H1 (cell line): ENCODE data around the gene LPAR2. TPM values are rescaled to one million over a fixed set of nuclear protein-coding genes. Genes with fewer than 3 reads are reported as not detected.

ENCODE experiments used
- CTCF ChIA-PET: fragments of 300-600 bp; sonication (Branson Sonifier 250); formaldehyde crosslinking; loops from one replicate; lab custom pipeline; 2021; ENCODE audit not compliant: partially characterized antibody; lab: Charles Lee
- POLR2A ChIA-PET: fragments of 300-600 bp; sonication (Branson Sonifier 250); formaldehyde crosslinking; loops from one replicate; lab custom pipeline; 2021; ENCODE audit warnings: inconsistent platforms; ENCODE audit not compliant: partially characterized antibody; lab: Charles Lee
- DNase-seq, 2 experiments: peaks; one replicate each; pipeline versions ENCODE4 v3.0.0 to v3.0.0-alpha.2; 2010 to 2022; ENCODE audit warnings: low spot score in 2 of 2, low read depth in 1 of 2, mixed read lengths in 1 of 2
- FAIRE-seq: peaks from 2 replicates; lab custom pipeline; 2011; peaks lifted over from hg19 to GRCh38; lab: Jason Lieb, UNC
- H2AFZ ChIP-seq: 2 replicates; pipeline ENCODE4 v1.8.1; 2012; ENCODE audit warnings: low read length, inconsistent platforms
- H2AK5ac ChIP-seq: 2 replicates; pipeline ENCODE4 v1.6.1; 2013; ENCODE audit warnings: low read depth, low read length
- H2BK120ac ChIP-seq: replicated peaks from 2 replicates; pipeline ENCODE3; 2013; ENCODE audit warnings: low read depth, low read length, inconsistent platforms
- H2BK12ac ChIP-seq: 2 replicates; pipeline ENCODE4 v1.6.1; 2013; ENCODE audit warnings: low read depth, low read length
- H2BK15ac ChIP-seq: 2 replicates; pipeline ENCODE4 v1.6.1; 2013; ENCODE audit warnings: low read length
- H2BK20ac ChIP-seq: 2 replicates; pipeline ENCODE4 v1.6.1; 2013; ENCODE audit warnings: low read length
- H2BK5ac ChIP-seq: 2 replicates; pipeline ENCODE4 v1.6.1; 2013; ENCODE audit warnings: low read depth, low read length
- H3K14ac ChIP-seq: 2 replicates; pipeline ENCODE4 v1.6.1; 2013; ENCODE audit warnings: inconsistent platforms; ENCODE audit not compliant: insufficient read length
- H3K18ac ChIP-seq: 2 replicates; pipeline ENCODE4 v1.6.1; 2013; ENCODE audit warnings: low read length; ENCODE audit errors: extremely low read depth
- H3K23ac ChIP-seq: 2 replicates; pipeline ENCODE4 v1.6.1; 2013; ENCODE audit warnings: inconsistent platforms; ENCODE audit not compliant: insufficient read length
- H3K23me2 ChIP-seq: 2 replicates; pipeline ENCODE4 v1.6.1; 2013; ENCODE audit warnings: low read depth, low read length
- H3K27ac ChIP-seq: 2 replicates; pipeline ENCODE4 v1.6.1; 2011; ENCODE audit warnings: low read depth, low read length, inconsistent platforms
- H3K27me3 ChIP-seq, 4 experiments: replicated peaks in 1 of 4; 1 replicate in 1 of 4; 2 replicates in 3 of 4; pipeline versions ENCODE4 v1.6.1 to v1.8.1; 2011 to 2013; ENCODE audit warnings: low read length in 3 of 4, mild to moderate bottlenecking in 3 of 4, inconsistent platforms in 2 of 4, mixed read lengths in 2 of 4, moderate library complexity in 1 of 4; ENCODE audit not compliant: control insufficient read depth in 3 of 4, insufficient read depth in 3 of 4; ENCODE audit errors: extremely low read depth in 1 of 4
- H3K36me3 ChIP-seq, 4 experiments: 2 replicates each; pipeline versions ENCODE4 v1.6.1 to v1.8.1; 2011 to 2013; ENCODE audit warnings: mild to moderate bottlenecking in 4 of 4, low read length in 3 of 4, moderate library complexity in 2 of 4, control low read depth in 1 of 4, inconsistent platforms in 1 of 4; ENCODE audit not compliant: insufficient read depth in 4 of 4, control insufficient read depth in 2 of 4
- H3K4ac ChIP-seq: replicated peaks from 2 replicates; pipeline ENCODE3; 2013; ENCODE audit warnings: low read length, low read depth, mixed read lengths, inconsistent platforms; ENCODE audit not compliant: insufficient read length
- H3K4me1 ChIP-seq, 4 experiments: replicated peaks in 1 of 4; 1 replicate in 1 of 4; 2 replicates in 3 of 4; pipeline versions ENCODE4 v1.6.1 to v1.8.1; 2011 to 2013; ENCODE audit warnings: low read length in 3 of 4, inconsistent platforms in 2 of 4, mixed read lengths in 1 of 4; ENCODE audit not compliant: insufficient read depth in 4 of 4, control insufficient read depth in 3 of 4
- H3K4me2 ChIP-seq, 2 experiments: 2 replicates each; pipeline versions ENCODE4 v1.6.1 to v1.8.1; 2011 to 2013; ENCODE audit warnings: low read depth in 2 of 2, low read length in 2 of 2, control low read depth in 1 of 2, inconsistent platforms in 1 of 2, mild to moderate bottlenecking in 1 of 2; ENCODE audit not compliant: insufficient read depth in 1 of 2
- H3K4me3 ChIP-seq, 4 experiments: fragments of 200-600, 300-600 bp in 1 of 4; sonication (generic), shearing (Covaris generic), sonication (Bioruptor Twin) in 1 of 4; 2 replicates each; pipeline versions ENCODE4 v1.5.1 to v1.8.1; 2011 to 2016; ENCODE audit warnings: low read length in 4 of 4, low read depth in 3 of 4, control low read depth in 2 of 4, inconsistent platforms in 2 of 4, mild to moderate bottlenecking in 2 of 4, mixed read lengths in 1 of 4, moderate library complexity in 1 of 4; ENCODE audit not compliant: insufficient read depth in 2 of 4; ENCODE audit errors: extremely low read depth in 1 of 4
- H3K56ac ChIP-seq: replicated peaks from 2 replicates; pipeline ENCODE3; 2013; ENCODE audit warnings: low read depth, mild to moderate bottlenecking, mixed read lengths, low read length, inconsistent platforms; ENCODE audit not compliant: insufficient read length
- H3K79me1 ChIP-seq: 2 replicates; pipeline ENCODE4 v1.6.1; 2013; ENCODE audit warnings: low read depth, low read length, control low read depth
- H3K79me2 ChIP-seq, 2 experiments: 2 replicates each; pipeline versions ENCODE4 v1.6.1 to v1.8.1; 2012 to 2013; ENCODE audit warnings: low read length in 2 of 2, mild to moderate bottlenecking in 2 of 2, inconsistent platforms in 1 of 2; ENCODE audit not compliant: insufficient read depth in 2 of 2, control insufficient read depth in 1 of 2
- H3K9ac ChIP-seq, 4 experiments: replicated peaks in 1 of 4; 1 replicate in 1 of 4; 2 replicates in 3 of 4; pipeline versions ENCODE4 v1.6.1 to v1.8.1; 2011 to 2013; ENCODE audit warnings: low read depth in 3 of 4, low read length in 3 of 4, control low read depth in 2 of 4, mild to moderate bottlenecking in 2 of 4, moderate library complexity in 2 of 4, inconsistent platforms in 1 of 4; ENCODE audit errors: extremely low read depth in 1 of 4
- H3K9me3 ChIP-seq, 2 experiments: 2 replicates each; pipeline versions ENCODE4 v1.6.1 to v1.8.1; 2012 to 2013; ENCODE audit warnings: mild to moderate bottlenecking in 2 of 2, moderate library complexity in 2 of 2, control low read depth in 1 of 2, inconsistent platforms in 1 of 2, low read depth in 1 of 2, low read length in 1 of 2, mixed read lengths in 1 of 2; ENCODE audit not compliant: insufficient read depth in 2 of 2
- H4K20me1 ChIP-seq, 2 experiments: replicated peaks in 1 of 2; 2 replicates each; pipeline versions ENCODE3 to v1.8.1; 2011 to 2013; ENCODE audit warnings: inconsistent platforms in 2 of 2, low read length in 2 of 2, mild to moderate bottlenecking in 1 of 2; ENCODE audit not compliant: insufficient read depth in 2 of 2, control insufficient read depth in 1 of 2
- H4K5ac ChIP-seq: 2 replicates; pipeline ENCODE4 v1.6.1; 2013; ENCODE audit warnings: low read length, low read depth, mixed read lengths, inconsistent platforms; ENCODE audit not compliant: insufficient read length
- H4K8ac ChIP-seq: 2 replicates; pipeline ENCODE4 v1.8.0; 2013; ENCODE audit warnings: mild to moderate bottlenecking, moderate library complexity, low read length, inconsistent platforms; ENCODE audit not compliant: insufficient read depth; ENCODE audit errors: extremely low read depth
- H4K91ac ChIP-seq: replicated peaks from 2 replicates; pipeline ENCODE3; 2013; ENCODE audit warnings: low read length, mixed read lengths, inconsistent platforms; ENCODE audit not compliant: insufficient read length
- BACH1 ChIP-seq: IDR thresholded peaks from 2 replicates; pipeline ENCODE4 v1.6.1; 2012; ENCODE audit warnings: low read length, improper control_type of control experiment
- CEBPB ChIP-seq: IDR thresholded peaks from 2 replicates; pipeline ENCODE4 v1.6.1; 2012; ENCODE audit warnings: low read depth, low read length
- EGR1 ChIP-seq: IDR thresholded peaks from 2 replicates; pipeline ENCODE4 v1.6.1; 2011; ENCODE audit warnings: low read depth, low read length, borderline replicate concordance
- EP300 ChIP-seq, 2 experiments: IDR thresholded peaks; 1 replicate in 1 of 2; 2 replicates in 1 of 2; pipeline ENCODE4 v1.6.1; 2011 to 2012; ENCODE audit warnings: low read depth in 2 of 2, low read length in 2 of 2, mild to moderate bottlenecking in 2 of 2, borderline replicate concordance in 1 of 2, inconsistent platforms in 1 of 2, moderate library complexity in 1 of 2
- PHF8 ChIP-seq: fragments of 200-600 bp; sonication (generic); conservative IDR thresholded peaks from 2 replicates; pipeline ENCODE4 v1.7.1; 2012; ENCODE audit warnings: low read depth, mild to moderate bottlenecking, inconsistent platforms, low read length, moderate library complexity
- POLR2A ChIP-seq, 2 experiments: IDR thresholded peaks; 1 replicate in 1 of 2; 2 replicates in 1 of 2; pipeline ENCODE4 v1.6.1; 2011; ENCODE audit warnings: low read depth in 2 of 2, low read length in 2 of 2, mild to moderate bottlenecking in 2 of 2; ENCODE audit errors: control extremely low read depth in 1 of 2
- SIRT6 ChIP-seq: IDR thresholded peaks from one replicate; pipeline ENCODE4 v1.7.1; 2012; ENCODE audit warnings: low read length, inconsistent platforms
- TBP ChIP-seq: IDR thresholded peaks from 2 replicates; pipeline ENCODE4 v1.6.1; 2011; ENCODE audit warnings: low read depth, low read length, improper control_type of control experiment
- TCF12 ChIP-seq: IDR thresholded peaks from 2 replicates; pipeline ENCODE4 v1.6.1; 2011; ENCODE audit warnings: low read depth, mild to moderate bottlenecking, low read length
- YY1 ChIP-seq: IDR thresholded peaks from 2 replicates; pipeline ENCODE4 v1.6.1; 2011; ENCODE audit warnings: low read depth, mild to moderate bottlenecking, low read length
- WGBS, 2 experiments: shearing (Covaris generic) in 1 of 2; methylation state at CpG; one replicate each; pipeline versions ENCODE4 v1.1.6 to v1.1.7; 2013 to 2015; ENCODE audit warnings: low lambda C conversion rate in 2 of 2, mixed read lengths in 2 of 2, inconsistent platforms in 1 of 2, low coverage in 1 of 2, missing lambda C conversion rate in 1 of 2; ENCODE audit not compliant: insufficient replicate concordance in 2 of 2, insufficient coverage in 1 of 2, insufficient read length in 1 of 2; ENCODE audit errors: extremely low coverage in 1 of 2, missing lambda C conversion rate in 1 of 2; 5-methylcytosine and 5-hydroxymethylcytosine counted together
- polyA plus RNA-seq, 7 experiments: library from polyadenylated mRNA; depleted of rRNA in 3 of 7; stranded (reverse) in 5 of 7; unstranded in 2 of 7; fragments of >200 nt in 5 of 7; fragments of 200-250 nt in 2 of 7; gene quantifications; 1 replicate in 5 of 7; 2 replicates in 1 of 7; 4 replicates in 1 of 7; pipeline versions ENCODE4 v1.2.1 to v1.2.3, GENCODE V29; 2011 to 2013; ENCODE audit warnings: missing spikeins in 2 of 7, mixed read lengths in 2 of 7
- total RNA-seq: library from RNA; stranded (reverse); fragmentation: NEBNext Ultra II Directional; extraction: Animal tissue kit (Norgen Biotek cat#: 25700); gene quantifications from 2 replicates; pipeline ENCODE4 v1.2.1, GENCODE V29; 2021
- TF ChIP-seq, protein P1 (sequence below): IDR thresholded peaks from 2 replicates; pipeline ENCODE4 v1.6.1; 2012; ENCODE audit warnings: inconsistent platforms

The LPAR2 gene
- total and polyA plus RNA-seq, 2 of the 8 experiments (the other 6 are each of a cell fraction or from before 2014, with no cell fraction given): 47.6 to 70.2 TPM

DNA sequence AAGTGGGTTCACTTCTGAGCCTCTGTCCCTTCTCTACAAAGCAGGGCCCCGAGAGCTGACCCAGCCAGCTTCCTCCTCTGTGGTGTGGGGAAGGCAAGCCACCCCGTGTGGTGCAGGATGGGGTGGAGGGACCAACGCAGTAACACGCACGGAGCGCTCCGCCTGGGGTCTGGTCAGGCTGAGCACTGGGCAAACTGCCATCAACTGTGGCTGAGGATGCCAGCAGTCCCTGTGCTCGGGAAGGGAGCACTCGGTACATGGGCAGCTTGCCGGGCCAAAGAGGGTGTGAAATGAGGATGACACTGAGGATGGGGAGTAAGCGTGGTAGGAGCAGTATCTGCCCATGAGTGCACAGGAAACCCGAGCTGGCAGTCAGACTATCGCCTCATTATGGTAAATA, 23.1 kb upstream of the LPAR2 start:
- FAIRE-seq (no peak), DNase-seq (no peak)
- WGBS, 2 experiments: 93% methylated on average over 13 of the region's 13 CpGs; no CpG with 5 or more reads in 1 of the 2 experiments
- H2BK12ac ChIP-seq: no peak overlapping the region
- no peak overlapping the region for H3K23ac ChIP-seq
- no peaks in the 10 kb centered on the region for H3K9me3 ChIP-seq
- H3K23me2 ChIP-seq: no peaks in the 10 kb centered on the region
- no peak overlapping the region for H3K4me2 ChIP-seq
- no peak overlapping the region for H3K4me3 ChIP-seq
- H4K8ac ChIP-seq: no peak overlapping the region
- ChIA-PET CTCF (interaction anchor here (1.1 to 5.7 kb wide), 4 partner anchors 10 to 119 kb away, joined by 3 to 38 read pairs (median 7); no protein-coding TSS in a partner anchor), POLR2A (interaction anchor here (0.9 to 3.8 kb wide), 6 partner anchors 9 to 247 kb away, joined by 3 to 20 read pairs (median 4); partner anchors contain the start of genes ATP13A1 and ZNF101)
- no peak overlapping the region for H3K56ac ChIP-seq
- H4K20me1 ChIP-seq: peaks cover 7 to 26% of the 10 kb centered on the region in 2 experiments
- no peak overlapping the region for H4K5ac ChIP-seq
- no peak overlapping the region for H3K4ac ChIP-seq
- H3K4me1 ChIP-seq: no peaks in the 10 kb centered on the region
- H3K27ac ChIP-seq: no peak overlapping the region
- no peak overlapping the region for H2AFZ ChIP-seq
- H3K27me3 ChIP-seq: no peaks in the 10 kb centered on the region
- no peak overlapping the region for H2BK20ac ChIP-seq
- H3K9ac ChIP-seq: no peak overlapping the region
- no peak overlapping the region for H2BK15ac ChIP-seq
- 0 out of 2 replicates have a peak, but pooled peaks cover 2% of the 10 kb centered on the region for H3K79me1 ChIP-seq
- H3K79me2 ChIP-seq: no peaks in the 10 kb centered on the region
- H2BK5ac ChIP-seq: no peak overlapping the region
- H3K36me3 ChIP-seq: peaks cover 37 to 85% (median 70%) of the 10 kb centered on the region in 4 experiments
- H2AK5ac ChIP-seq: no peak overlapping the region
- H3K14ac ChIP-seq: no peak overlapping the region
- no peak overlapping the region for H4K91ac ChIP-seq
- no peak overlapping the region for H3K18ac ChIP-seq
- no peak overlapping the region for H2BK120ac ChIP-seq
- TF ChIP-seq BACH1 (no peak), EP300 (IDR thresholded peaks at IDR 0.05; ENCODE audit: borderline replicate concordance in 1 of 2, low read depth in 2 of 2, low read length in 2 of 2) (no peak), EGR1 (no peak), SIRT6 (no peak), POLR2A (IDR thresholded peaks at IDR 0.05; ENCODE audit: control extremely low read depth in 1 of 2, low read depth in 2 of 2, low read length in 2 of 2) (no peak), TBP (no peak), PHF8 (no peak), YY1 (no peak), TCF12 (no peak), CEBPB (no peak)
- TF ChIP-seq, protein P1, sequence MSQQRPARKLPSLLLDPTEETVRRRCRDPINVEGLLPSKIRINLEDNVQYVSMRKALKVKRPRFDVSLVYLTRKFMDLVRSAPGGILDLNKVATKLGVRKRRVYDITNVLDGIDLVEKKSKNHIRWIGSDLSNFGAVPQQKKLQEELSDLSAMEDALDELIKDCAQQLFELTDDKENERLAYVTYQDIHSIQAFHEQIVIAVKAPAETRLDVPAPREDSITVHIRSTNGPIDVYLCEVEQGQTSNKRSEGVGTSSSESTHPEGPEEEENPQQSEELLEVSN: no peak
